Smooth muscle cell (in vitro differentiated cells): Measurements from ENCODE around the gene JMJD7. TPM values are rescaled to one million over a fixed set of nuclear protein-coding genes. Genes with fewer than 3 reads are reported as not detected.

Source experiments
- DNase-seq: peaks from one replicate; lab custom pipeline; 2025; ENCODE audit not compliant: unreplicated experiment; lab: John Stamatoyannopoulos, UW
- H2AFZ ChIP-seq: fragments of 200-600 bp; sonication (generic); 2 replicates; pipeline ENCODE4 v1.6.0; 2016; ENCODE audit warnings: antibody characterized with exemption, low read depth, mild to moderate bottlenecking
- H3F3A ChIP-seq: fragments of 200-600 bp; sonication (generic); 2 replicates; pipeline ENCODE4 v1.6.0; 2017; ENCODE audit warnings: antibody characterized with exemption, low read depth
- H3K27ac ChIP-seq: fragments of 200-600 bp; sonication (generic); 2 replicates; pipeline ENCODE4 v1.5.1; 2016; ENCODE audit warnings: low read depth, mild to moderate bottlenecking
- H3K27me3 ChIP-seq: fragments of 200-600 bp; sonication (generic); 2 replicates; pipeline ENCODE4 v1.6.1; 2016; ENCODE audit warnings: low read depth, mild to moderate bottlenecking
- H3K36me3 ChIP-seq: fragments of 200-600 bp; sonication (generic); 2 replicates; pipeline ENCODE4 v1.5.1; 2016; ENCODE audit warnings: low read depth
- H3K4me1 ChIP-seq: fragments of 200-600 bp; sonication (generic); 2 replicates; pipeline ENCODE4 v1.5.1; 2016; ENCODE audit warnings: low read depth
- H3K4me2 ChIP-seq: fragments of 200-600 bp; sonication (generic); 2 replicates; pipeline ENCODE4 v1.6.0; 2016; ENCODE audit warnings: mild to moderate bottlenecking
- H3K4me3 ChIP-seq: fragments of 200-600 bp; sonication (generic); 2 replicates; pipeline ENCODE4 v1.5.1; 2016; ENCODE audit warnings: mild to moderate bottlenecking
- H3K79me2 ChIP-seq: fragments of 200-600 bp; sonication (generic); 2 replicates; pipeline ENCODE4 v1.6.0; 2016; ENCODE audit warnings: low read depth, mild to moderate bottlenecking
- H3K9ac ChIP-seq: fragments of 200-600 bp; sonication (generic); 2 replicates; pipeline ENCODE4 v1.6.0; 2016; ENCODE audit warnings: low read depth
- H3K9me3 ChIP-seq: fragments of 200-600 bp; sonication (generic); replicated peaks from 2 replicates; pipeline ENCODE4 v1.5.1; 2016; ENCODE audit warnings: low read depth
- H4K20me1 ChIP-seq: fragments of 200-600 bp; sonication (generic); 2 replicates; pipeline ENCODE4 v1.6.0; 2016; ENCODE audit warnings: low read depth
- WGBS: methylation state at CpG from one replicate; pipeline ENCODE4 v1.1.7; 2016; ENCODE audit warnings: low lambda C conversion rate; 5-methylcytosine and 5-hydroxymethylcytosine counted together
- polyA plus RNA-seq: library from polyadenylated mRNA; unstranded; fragments of >200 nt; fragmentation: Nextera tagmentation; extraction: Ambion mirVana; gene quantifications from 2 replicates; pipeline ENCODE4 v1.2.1, GENCODE V29; 2016
- total RNA-seq: library from RNA; depleted of rRNA; stranded (reverse); fragments of >200 nt; gene quantifications from 2 replicates; pipeline ENCODE4 v1.2.3, GENCODE V29; 2014
- TF ChIP-seq, protein P1 (sequence below): fragments of 200-600 bp; sonication (generic); IDR thresholded peaks from 2 replicates; pipeline ENCODE4 v1.5.1; 2017; ENCODE audit warnings: borderline replicate concordance, mild to moderate bottlenecking, antibody characterized with exemption; ENCODE audit not compliant: insufficient read depth, poor library complexity, severe bottlenecking

JMJD7 gene
- total and polyA plus RNA-seq, 2 experiments from 2014 or later: 3.3 to 5.0 TPM

GRCh38 chr15:41885321-41885720, 57.4 kb downstream of the JMJD7 start:
- no peak overlapping the region for H3K4me3 ChIP-seq
- no peak for DNase-seq
- H3K4me1 ChIP-seq: peaks cover 9% of the 10 kb centered on the region
- no peak overlapping the region for H3K9ac ChIP-seq
- H2AFZ ChIP-seq: no peak overlapping the region
- no peaks in the 10 kb centered on the region for H3K79me2 ChIP-seq
- H3K27ac ChIP-seq: no peak overlapping the region
- TF ChIP-seq, protein P1, sequence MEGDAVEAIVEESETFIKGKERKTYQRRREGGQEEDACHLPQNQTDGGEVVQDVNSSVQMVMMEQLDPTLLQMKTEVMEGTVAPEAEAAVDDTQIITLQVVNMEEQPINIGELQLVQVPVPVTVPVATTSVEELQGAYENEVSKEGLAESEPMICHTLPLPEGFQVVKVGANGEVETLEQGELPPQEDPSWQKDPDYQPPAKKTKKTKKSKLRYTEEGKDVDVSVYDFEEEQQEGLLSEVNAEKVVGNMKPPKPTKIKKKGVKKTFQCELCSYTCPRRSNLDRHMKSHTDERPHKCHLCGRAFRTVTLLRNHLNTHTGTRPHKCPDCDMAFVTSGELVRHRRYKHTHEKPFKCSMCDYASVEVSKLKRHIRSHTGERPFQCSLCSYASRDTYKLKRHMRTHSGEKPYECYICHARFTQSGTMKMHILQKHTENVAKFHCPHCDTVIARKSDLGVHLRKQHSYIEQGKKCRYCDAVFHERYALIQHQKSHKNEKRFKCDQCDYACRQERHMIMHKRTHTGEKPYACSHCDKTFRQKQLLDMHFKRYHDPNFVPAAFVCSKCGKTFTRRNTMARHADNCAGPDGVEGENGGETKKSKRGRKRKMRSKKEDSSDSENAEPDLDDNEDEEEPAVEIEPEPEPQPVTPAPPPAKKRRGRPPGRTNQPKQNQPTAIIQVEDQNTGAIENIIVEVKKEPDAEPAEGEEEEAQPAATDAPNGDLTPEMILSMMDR: no peak
- H3K9me3 ChIP-seq: no peaks in the 10 kb centered on the region
- H4K20me1 ChIP-seq: no peaks in the 10 kb centered on the region
- H3F3A ChIP-seq: no peaks in the 10 kb centered on the region
- H3K4me2 ChIP-seq: no peak overlapping the region
- no peaks in the 10 kb centered on the region for H3K36me3 ChIP-seq
- peaks cover 30% of the 10 kb centered on the region for H3K27me3 ChIP-seq

GRCh38 chr15:41885841-41886240, 57.9 kb downstream of the JMJD7 start:
- H3K4me3 ChIP-seq: no peak overlapping the region
- 94% methylated on average over 14 of the region's 14 CpGs for WGBS
- H4K20me1 ChIP-seq: no peaks in the 10 kb centered on the region
- H3K36me3 ChIP-seq: no peaks in the 10 kb centered on the region
- no peaks in the 10 kb centered on the region for H3K79me2 ChIP-seq
- no peaks in the 10 kb centered on the region for H3F3A ChIP-seq
- TF ChIP-seq, protein P1: no peak
- peaks cover 26% of the 10 kb centered on the region for H3K27me3 ChIP-seq
- no peak for DNase-seq
- no peak overlapping the region for H2AFZ ChIP-seq
- no peak overlapping the region for H3K9ac ChIP-seq
- no peak overlapping the region for H3K27ac ChIP-seq
- H3K4me2 ChIP-seq: no peak overlapping the region
- H3K9me3 ChIP-seq: no peaks in the 10 kb centered on the region
- peaks cover 10% of the 10 kb centered on the region for H3K4me1 ChIP-seq

DNA sequence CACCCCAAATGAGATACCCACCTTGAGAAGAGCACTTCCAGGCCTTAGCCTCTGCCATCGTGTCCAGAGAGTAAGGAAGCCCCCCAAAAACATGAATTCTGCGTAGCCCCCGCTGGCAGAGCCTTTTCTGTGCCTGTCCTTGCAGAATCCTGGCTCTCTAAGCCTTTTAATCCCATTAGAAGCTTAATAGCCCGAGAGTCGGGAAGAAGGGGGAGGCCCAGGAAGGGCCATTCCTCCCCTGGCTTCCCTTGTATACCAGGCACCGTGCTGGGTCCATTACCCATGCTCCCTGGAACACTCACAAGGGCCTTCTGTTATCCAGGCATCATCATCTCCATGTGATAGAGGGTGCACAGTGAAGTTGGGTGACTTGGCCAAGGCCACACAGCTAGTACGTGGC, 58.8 kb downstream of the JMJD7 start:
- peaks cover 17% of the 10 kb centered on the region for H3K27me3 ChIP-seq
- no peak overlapping the region for H3K4me3 ChIP-seq
- H2AFZ ChIP-seq: no peak overlapping the region
- DNase-seq: no peak
- H3K4me1 ChIP-seq: peaks cover 17% of the 10 kb centered on the region
- H3K9ac ChIP-seq: no peak overlapping the region
- 70% methylated on average over 7 of the region's 7 CpGs for WGBS
- no peaks in the 10 kb centered on the region for H3K79me2 ChIP-seq
- H3K4me2 ChIP-seq: no peak overlapping the region
- no peaks in the 10 kb centered on the region for H4K20me1 ChIP-seq
- H3K9me3 ChIP-seq: no peaks in the 10 kb centered on the region
- no peaks in the 10 kb centered on the region for H3F3A ChIP-seq
- TF ChIP-seq, protein P1: no peak
- H3K36me3 ChIP-seq: no peaks in the 10 kb centered on the region
- no peak overlapping the region for H3K27ac ChIP-seq

DNA sequence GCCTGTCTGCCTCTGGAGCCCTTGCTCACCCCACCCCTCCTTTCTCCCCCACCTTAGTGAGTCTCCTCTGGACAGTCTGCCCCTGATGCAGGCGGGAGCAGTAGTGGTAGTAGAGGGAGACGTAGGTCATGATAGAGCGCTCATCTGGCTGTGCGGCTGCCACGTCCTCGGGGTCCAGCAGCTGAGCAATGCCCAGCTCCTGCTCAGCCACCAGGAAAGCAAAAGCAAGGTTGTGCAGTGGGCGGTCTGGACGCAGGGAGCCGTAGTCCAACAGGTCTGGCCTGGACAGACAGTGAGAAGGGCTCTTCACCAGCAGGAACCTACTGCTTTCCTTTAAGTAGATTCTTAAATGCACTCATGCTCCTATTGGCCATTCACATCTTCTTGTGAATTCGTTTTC, 59.3 kb downstream of the JMJD7 start:
- no peaks in the 10 kb centered on the region for H3K36me3 ChIP-seq
- H3K4me1 ChIP-seq: peaks cover 14% of the 10 kb centered on the region
- H3K27me3 ChIP-seq: peaks cover 13% of the 10 kb centered on the region
- H3K4me3 ChIP-seq: no peak overlapping the region
- H3K27ac ChIP-seq: no peak overlapping the region
- H3K79me2 ChIP-seq: no peaks in the 10 kb centered on the region
- H3K4me2 ChIP-seq: no peak overlapping the region
- no peak for DNase-seq
- TF ChIP-seq, protein P1: no peak
- no peak overlapping the region for H2AFZ ChIP-seq
- H3F3A ChIP-seq: no peaks in the 10 kb centered on the region
- 97% methylated on average over 10 of the region's 10 CpGs for WGBS
- no peaks in the 10 kb centered on the region for H3K9me3 ChIP-seq
- H4K20me1 ChIP-seq: no peaks in the 10 kb centered on the region
- no peak overlapping the region for H3K9ac ChIP-seq
